Measurements from ENCODE around the gene KLF16.

KLF16 gene

DNA sequence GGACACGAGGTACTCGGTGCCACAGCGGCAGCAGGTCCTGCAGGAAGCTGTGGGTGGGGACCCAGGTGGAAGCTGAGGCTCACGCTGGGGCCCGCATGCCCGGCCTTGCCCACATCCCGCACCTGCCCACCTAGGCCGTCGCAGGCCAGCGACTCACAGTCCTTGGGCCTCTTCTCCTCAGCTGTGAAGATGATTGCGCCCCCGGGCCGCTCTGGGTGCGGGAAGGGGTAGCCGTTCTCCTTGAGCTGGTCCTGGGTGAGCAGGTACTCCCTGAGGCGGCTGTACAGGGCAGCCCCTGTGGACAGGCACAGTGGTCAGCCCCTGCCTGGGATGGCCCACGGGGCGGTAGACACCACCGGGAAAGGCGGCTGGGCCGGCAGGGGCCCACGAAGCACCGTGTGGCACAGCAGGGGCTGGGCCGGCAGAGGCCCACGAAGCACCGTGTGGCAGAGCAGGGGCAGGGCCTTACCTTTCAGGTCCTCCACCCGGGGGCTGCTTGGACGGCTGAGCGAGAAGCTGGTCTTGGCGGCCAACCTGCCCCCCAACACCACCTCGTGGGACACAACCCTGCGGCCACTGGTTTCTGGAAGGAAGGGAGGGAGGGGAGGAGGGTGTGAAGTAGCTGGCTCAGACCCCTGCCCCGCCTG is 44.7 kb downstream of the KLF16 start:
- TF ChIP-seq, protein P1, sequence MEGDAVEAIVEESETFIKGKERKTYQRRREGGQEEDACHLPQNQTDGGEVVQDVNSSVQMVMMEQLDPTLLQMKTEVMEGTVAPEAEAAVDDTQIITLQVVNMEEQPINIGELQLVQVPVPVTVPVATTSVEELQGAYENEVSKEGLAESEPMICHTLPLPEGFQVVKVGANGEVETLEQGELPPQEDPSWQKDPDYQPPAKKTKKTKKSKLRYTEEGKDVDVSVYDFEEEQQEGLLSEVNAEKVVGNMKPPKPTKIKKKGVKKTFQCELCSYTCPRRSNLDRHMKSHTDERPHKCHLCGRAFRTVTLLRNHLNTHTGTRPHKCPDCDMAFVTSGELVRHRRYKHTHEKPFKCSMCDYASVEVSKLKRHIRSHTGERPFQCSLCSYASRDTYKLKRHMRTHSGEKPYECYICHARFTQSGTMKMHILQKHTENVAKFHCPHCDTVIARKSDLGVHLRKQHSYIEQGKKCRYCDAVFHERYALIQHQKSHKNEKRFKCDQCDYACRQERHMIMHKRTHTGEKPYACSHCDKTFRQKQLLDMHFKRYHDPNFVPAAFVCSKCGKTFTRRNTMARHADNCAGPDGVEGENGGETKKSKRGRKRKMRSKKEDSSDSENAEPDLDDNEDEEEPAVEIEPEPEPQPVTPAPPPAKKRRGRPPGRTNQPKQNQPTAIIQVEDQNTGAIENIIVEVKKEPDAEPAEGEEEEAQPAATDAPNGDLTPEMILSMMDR (IDR thresholded peaks at IDR 0.05; ENCODE audit: low read depth, low read length, missing control alignments): no peak
- DNase-seq (ENCODE audit: extremely low read depth, low read depth): no peak
- H3K4me3 ChIP-seq (replicated peaks; ENCODE audit: low read depth, low read length): no peak overlapping the region

DNA sequence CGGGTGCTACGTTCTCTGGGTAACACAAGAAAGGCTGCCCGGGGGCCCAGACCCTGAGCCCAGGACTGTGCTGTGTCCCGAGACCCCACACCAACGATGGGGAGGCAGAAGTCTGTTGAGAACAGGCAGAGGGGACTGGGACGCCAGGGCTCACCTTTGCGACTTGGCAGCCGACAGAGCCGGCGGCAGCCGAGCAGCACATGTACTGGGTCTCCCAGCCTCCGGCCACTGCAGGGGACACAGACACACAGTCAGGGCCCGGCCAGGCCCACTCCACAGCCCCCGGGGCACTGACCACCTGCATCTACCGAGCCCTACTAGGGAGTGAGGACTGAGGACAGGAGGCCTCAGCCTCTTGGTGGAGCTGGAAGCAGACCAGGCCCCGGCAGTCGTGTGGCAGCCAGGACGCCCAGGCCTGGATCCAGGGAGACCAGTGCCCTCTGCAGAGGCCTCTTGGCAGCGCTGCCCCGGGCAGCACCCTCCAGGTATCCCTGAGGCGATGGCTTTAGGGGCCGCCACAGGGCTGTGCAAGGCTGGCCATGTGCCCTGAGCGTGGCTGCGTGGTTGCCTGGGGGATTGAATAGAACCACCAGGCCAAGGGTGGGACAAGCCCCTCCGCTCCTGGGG is 45.7 kb downstream of the KLF16 start:
- no peak overlapping the region for H3K4me3 ChIP-seq (replicated peaks; ENCODE audit: low read depth, low read length)
- TF ChIP-seq, protein P1 (IDR thresholded peaks at IDR 0.05; ENCODE audit: low read depth, low read length, missing control alignments): no peak
- DNase-seq (ENCODE audit: extremely low read depth, low read depth): no peak

DNA sequence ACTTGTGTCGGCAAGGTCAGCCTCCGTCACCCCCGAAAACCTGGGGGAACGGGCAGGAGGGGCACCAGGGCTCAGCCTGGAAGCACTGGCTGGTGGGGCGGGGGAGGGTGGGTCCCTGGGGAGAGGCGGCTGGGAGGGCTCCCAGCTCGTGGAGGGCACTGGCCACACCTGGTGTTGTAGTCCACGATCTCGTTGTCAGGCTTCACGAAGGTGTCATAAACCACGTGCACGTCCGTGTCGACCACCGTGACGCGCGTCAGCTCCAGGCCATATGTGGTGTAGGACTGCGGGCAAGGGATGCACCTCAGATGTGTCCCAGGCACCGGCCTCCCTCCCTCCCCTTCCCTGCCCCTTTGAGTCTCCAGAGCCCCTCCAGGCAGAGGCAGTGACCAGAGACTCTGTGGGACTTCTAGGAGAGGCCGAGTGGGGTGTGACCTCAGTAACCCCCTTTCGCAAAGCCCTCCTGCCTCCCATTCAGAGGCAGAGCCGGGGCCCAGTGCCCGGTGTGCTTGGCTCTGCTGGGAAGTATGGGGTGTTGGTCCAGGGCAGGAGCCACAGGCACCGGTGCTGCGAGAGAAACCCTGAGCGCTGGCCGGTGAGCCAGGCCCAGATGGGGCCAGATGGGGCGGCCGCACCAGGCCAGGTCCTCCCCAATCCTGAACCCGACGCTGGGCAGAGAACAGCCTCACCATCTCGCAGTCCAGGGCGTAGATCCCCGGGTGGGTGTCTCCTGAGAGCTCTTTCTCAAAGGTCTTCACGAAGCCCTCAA is 46.7 kb downstream of the KLF16 start:
- H3K4me3 ChIP-seq (replicated peaks; ENCODE audit: low read depth, low read length): no peak overlapping the region
- DNase-seq (ENCODE audit: extremely low read depth, low read depth): no peak
- TF ChIP-seq, protein P1 (IDR thresholded peaks at IDR 0.05; ENCODE audit: low read depth, low read length, missing control alignments): no peak

DNA sequence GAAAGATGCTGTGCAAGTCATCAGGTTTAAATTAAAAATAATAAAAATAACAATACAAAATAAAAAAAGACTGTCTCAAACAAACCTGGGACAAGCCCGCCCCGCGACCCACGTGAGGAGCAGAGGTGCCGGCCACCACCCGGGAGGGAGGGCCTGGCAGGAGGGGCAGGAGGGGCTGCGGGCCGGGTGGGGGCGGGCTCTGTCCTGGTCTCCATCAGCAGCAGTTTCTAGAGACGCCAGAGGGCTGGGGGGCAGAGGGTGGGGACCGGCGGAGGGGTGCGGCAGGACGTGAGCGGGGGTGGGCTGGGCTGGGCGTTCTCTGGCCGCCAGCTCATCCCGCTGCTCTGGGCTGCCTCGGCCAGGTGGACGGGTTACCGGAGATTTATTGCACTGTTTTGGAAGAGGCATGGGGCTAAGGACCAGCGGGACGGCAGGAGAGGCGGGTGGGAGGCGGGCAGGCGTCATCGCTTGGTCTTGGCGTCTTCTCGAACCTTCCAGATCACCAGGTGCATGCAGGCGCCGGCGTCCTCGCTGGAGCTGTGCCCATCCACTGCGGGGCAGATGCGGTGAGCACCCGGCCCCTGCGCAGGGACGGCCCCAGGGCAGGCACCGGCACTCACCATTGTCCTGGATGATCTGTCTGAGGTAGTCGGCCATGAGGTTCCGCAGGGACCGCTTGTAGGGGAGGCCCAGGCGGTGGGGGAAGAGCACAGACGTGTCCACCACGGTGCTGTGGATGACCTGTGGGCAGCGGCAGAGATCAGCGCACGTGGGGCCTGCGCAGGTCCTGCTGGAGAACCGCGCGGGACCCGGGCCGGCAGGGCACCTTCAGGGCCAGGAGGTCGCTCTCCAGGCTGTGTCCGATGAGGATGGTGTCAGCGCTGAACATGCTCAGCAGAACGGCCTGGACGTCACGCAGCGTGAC is 47.5 kb downstream of the KLF16 start:
- DNase-seq (ENCODE audit: extremely low read depth, low read depth): no peak
- TF ChIP-seq, protein P1 (IDR thresholded peaks at IDR 0.05; ENCODE audit: low read depth, low read length, missing control alignments): no peak
- H3K4me3 ChIP-seq (replicated peaks; ENCODE audit: low read depth, low read length): no peak overlapping the region

DNA sequence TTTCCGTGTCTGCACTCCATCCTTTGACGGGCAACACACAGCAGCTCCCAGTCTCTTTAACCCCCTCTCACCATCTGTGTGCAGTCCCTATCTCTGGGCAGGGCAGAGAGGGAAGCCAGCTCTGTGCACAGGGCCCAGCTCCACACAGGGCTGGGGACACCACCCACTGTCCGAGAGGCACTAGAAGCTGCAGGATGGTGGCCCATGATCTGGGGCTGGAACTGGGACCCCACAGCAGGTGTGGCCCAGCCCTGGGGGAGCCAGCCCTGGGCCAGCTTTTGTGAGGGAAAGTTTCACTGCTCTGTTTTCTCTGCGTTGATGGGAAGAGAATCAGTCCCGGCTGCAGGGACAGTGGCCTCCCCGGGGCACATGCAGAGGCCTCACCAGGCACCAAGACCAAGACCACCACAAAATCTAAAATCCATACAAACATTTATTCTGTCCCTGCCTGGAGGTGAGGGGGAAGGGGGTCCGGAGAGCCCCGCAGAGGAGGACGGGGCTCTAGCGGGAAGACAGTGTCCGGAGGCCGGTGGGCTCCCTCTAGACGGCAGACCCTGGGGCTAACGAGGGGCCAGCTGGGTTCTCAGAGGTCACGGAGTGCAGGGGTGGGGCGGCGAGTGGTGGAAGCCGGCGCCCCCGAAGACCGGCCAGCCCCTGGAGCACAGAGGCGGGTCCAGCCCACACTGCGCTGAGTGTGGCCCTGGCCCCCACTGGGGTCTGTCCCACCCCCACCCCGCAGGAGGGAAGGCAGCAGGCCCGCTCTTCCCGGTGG is 48.4 kb downstream of the KLF16 start:
- no peak for DNase-seq (ENCODE audit: extremely low read depth, low read depth)
- no peak overlapping the region for H3K4me3 ChIP-seq (replicated peaks; ENCODE audit: low read depth, low read length)
- TF ChIP-seq, protein P1 (IDR thresholded peaks at IDR 0.05; ENCODE audit: low read depth, low read length, missing control alignments): no peak

DNA sequence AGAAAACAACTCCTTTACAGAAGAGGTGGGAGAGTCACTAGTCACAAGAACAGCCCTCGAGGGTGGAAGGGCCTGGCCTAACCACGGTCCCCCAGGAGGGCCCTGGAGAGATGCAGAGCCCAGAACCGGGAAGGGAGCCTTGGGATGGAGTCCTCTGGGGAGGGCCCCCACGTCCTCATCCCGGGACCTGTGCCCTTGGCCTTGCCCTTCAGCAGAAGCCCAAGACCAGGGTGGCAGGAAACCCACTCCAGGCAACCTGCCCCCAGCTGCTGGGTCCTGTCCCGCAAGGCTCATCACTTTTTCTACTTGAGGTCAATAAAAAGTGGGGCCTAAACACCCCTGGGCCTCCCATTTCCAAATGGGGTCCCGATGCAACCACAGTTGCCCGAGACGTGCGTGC is 49.0 kb downstream of the KLF16 start:
- DNase-seq (ENCODE audit: extremely low read depth, low read depth): no peak
- TF ChIP-seq, protein P1 (IDR thresholded peaks at IDR 0.05; ENCODE audit: low read depth, low read length, missing control alignments): no peak
- H3K4me3 ChIP-seq (replicated peaks; ENCODE audit: low read depth, low read length): no peak overlapping the region
